Non-pigmented ciliary epithelial cell (primary cell): ENCODE measurements around the gene MCC.

Experiments used
- DNase-seq: peaks from one replicate; pipeline ENCODE4 v3.0.0-alpha.2; 2010; ENCODE audit warnings: low read depth

The MCC gene

GRCh38 chr5:113142186-113142585 lies 346.1 kb downstream of the MCC start:
- DNase-seq = no peak

GRCh38 chr5:113140837-113141671 lies 347.2 kb downstream of the MCC start:
- peak; percentile 77 for DNase-seq

GRCh38 chr5:113133211-113133975 lies 354.9 kb downstream of the MCC start:
- DNase-seq = no peak

- no peak for DNase-seq
Measured at GRCh38 chr5:113132564-113132963, 355.7 kb downstream of the MCC start.

DNA sequence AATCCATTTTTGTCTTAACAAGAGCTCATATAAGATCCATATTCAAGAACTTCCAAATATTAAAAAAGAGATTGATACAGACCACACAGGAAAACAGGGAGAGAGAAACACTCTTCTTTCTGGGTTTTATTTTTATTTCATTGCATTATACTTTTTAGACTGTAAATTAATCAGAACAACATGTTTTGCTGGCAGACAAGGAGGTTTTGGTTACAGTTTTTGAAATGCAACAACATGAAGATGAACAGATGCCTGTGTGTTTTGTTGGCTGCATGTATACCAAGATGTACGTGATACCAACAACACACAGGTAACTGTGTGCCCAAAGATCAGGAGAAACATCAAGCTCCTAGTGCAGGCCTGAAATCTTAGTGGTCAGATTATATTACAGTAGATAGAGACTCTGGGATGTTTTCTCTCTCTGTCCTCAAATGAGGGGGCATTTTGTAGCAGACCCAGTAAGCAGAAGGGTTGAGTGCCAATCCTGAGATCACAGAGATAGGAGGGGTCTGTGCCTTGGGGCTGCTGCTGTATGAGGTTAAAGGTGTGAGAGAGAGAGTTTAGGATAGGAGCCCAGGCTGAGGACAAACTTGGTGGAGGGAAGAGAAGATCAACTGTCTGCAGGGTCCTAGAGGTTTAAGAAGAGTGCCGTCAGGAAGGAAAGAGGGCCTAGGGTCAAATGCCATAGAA lies 359.5 kb downstream of the MCC start:
- DNase-seq = no peak

- no peak for DNase-seq
Measured at GRCh38 chr5:113128082-113128481, 360.2 kb downstream of the MCC start.

DNA sequence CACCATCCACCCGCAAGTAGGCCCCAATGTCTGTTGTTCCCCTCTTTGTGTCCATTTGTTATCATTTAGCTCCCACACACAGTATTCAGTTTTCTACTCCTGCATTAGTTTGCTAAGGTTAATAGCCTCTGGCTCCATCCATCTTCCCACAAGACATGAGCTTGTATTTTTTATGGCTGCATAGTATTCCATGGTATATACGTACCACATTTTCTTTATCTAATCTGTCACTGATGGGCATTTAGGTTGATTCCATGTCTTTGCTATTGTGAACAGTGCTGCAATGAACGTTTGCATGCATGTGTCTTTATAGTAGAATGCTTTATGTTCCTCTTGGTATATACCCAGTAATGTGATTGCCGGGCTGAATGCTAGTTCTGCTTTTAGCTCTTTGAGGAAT lies 361.2 kb downstream of the MCC start:
- no peak for DNase-seq

GRCh38 chr5:113125371-113125770 lies 362.9 kb downstream of the MCC start:
- DNase-seq = no peak

- no peak for DNase-seq
Measured at GRCh38 chr5:113124914-113125313, 363.3 kb downstream of the MCC start.

DNA sequence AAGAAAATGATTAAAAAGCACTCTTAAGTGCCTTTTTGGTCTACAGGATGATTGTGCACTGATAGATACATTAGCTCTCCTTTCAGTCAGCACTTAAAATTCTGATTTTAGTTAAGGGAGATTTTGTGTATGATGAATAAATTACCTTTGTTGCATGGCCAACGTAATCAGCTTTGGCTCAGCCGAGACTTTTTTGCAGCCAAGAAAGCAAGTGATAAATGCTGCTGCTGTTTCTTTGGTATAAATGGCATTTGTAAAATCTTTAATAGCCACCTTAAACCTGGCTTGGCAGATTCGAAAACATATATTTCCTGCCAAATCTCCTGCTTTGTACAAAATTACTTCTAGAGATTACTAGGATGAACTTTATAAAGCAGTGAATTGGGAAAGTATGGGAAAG lies 364.0 kb downstream of the MCC start:
- no peak for DNase-seq

DNA sequence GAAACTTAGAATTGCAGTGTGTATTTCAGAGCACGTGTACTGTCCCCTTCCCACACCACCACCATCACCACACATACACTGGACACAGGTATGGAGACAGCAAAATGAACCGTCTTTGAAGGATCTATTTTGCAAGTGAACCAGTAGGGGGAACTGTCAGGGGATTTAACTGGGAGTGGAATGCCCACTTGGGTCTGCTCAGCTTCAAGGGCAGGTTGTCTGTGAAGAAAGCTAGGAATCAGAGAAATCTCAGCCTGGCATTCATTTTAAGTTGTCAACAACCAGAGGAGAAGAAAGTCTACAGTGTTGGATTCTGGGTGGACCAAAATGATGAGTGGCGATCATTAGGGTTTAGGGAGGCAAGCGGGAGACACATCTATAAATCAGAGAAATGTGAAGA lies 364.6 kb downstream of the MCC start:
- DNase-seq = no peak

- no peak for DNase-seq
Measured at GRCh38 chr5:113122053-113122452, 366.2 kb downstream of the MCC start.

DNA sequence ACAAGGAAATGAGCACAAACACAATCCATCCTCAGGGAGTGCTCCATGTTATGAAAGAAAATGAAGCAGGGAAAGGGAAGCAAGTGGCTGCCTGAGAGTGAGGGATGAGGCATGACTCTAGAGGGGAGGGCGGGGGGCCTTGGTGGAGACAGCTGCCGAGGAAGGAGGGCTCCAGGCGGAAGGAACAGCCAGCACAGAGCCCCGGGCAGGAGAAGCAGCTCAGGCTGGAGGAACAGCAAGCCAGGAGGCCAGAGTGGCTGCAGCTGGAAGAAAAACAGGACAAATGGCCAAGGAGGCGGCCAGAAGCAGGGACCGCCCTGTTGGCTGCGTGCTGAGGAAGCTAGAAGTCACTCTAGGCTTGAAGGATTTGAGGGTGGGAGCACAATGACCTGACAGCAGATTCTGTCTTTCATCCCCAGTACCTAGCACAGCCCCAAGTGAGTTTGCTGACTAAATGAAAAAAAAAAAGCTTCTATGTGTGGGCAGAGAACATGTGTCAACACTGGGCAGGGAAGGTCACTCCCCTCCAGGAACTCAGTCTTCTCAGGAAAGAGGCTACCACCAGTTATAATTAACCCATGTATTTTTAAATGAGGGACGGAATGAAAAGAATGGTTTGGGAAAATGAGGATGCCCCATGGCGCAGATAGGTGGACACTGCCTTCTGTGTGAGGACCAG lies 368.9 kb downstream of the MCC start:
- no peak for DNase-seq

- DNase-seq = no peak
Measured at GRCh38 chr5:113118765-113119164, 369.5 kb downstream of the MCC start.

GRCh38 chr5:113118298-113118697 lies 370.0 kb downstream of the MCC start:
- no peak for DNase-seq

DNA sequence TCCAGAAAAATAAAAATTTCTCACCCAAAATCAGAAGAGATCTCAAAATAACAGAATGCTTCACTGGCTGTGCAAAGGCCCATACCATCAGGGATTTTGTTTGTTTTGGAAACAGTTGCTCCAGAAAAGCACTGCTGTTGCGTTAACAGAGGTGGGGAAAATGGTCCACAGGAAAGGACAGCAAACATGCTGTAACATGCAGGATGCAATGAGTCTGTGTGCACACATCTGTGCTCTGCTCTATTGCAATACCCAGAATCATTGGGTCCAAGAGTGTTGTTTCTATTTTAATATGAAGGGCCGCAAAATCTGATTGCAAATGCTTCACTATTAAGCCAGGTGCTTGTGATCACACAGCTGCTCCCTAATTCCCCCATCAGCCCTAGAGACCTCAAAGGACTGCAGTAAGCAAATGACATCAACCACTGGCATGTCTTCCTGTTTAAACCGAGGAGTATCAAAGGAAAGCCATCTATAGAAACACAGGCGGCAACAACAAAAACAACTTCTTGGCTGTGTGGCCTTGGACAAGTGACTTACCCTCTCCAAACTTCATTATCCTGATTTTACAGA lies 370.6 kb downstream of the MCC start:
- no peak for DNase-seq

GRCh38 chr5:113115956-113116355 lies 372.3 kb downstream of the MCC start:
- no peak for DNase-seq

- DNase-seq = no peak
Measured at GRCh38 chr5:113115061-113115460, 373.2 kb downstream of the MCC start.

DNA sequence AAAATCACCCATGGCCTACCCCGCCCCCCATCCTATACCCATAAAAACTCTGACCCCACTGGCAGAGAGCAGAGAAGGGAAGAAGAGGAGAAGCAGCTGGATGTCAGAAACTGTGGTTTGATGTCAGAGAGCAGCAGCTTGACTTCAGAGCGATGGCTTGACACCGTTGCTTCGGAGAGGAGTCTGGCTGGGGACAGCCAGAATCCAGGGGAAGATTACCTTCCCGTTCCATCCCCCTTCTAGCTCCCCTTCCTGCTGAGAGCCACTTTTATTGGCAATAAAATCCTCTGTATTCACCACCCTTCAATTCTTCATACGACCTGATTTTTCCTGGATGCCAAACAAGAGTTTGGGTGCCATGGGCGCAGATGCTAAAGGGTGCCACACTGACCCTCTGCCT lies 373.7 kb downstream of the MCC start:
- DNase-seq = no peak

- DNase-seq = no peak
Measured at GRCh38 chr5:113112435-113112834, 375.8 kb downstream of the MCC start.

- DNase-seq = no peak
Measured at GRCh38 chr5:113110117-113110516, 378.1 kb downstream of the MCC start.

DNA sequence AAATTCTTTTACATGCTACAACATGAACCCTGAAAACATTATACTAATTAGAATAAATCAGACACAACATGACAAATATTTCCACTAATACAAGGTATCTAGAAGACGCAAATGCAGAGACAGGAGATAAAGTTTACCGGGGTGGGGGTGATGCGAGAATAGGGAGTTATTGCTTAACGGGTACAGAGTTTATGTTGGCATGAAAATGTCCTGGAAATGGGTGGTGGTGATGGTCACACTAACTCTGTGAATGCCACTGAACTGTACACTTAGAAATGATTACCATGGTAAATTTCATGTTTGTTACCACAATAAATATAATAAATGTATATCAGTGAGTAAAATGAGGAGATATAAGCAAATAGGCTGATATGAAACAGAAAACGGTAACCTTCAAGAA lies 378.9 kb downstream of the MCC start:
- no peak for DNase-seq
